T-helper 1 cell treated with Interleukin-12 subunit alpha and Interleukin-12 subunit beta and Interleukin-4 antibody, amounts not matched to agents 30 ng/mL and 1 ng/mL, for 36 hours (primary cell): Measurements from ENCODE around the gene MISP. TPM values are rescaled to one million over a fixed set of nuclear protein-coding genes. Genes with fewer than 3 reads are reported as not detected.

Experiments used
- intact Hi-C: fragments of 100-400 bp; cut with micrococcal nuclease; formaldehyde crosslinking; loops from one replicate; pipeline ENCODE4 v1.15.1; 2024
- total RNA-seq: library from RNA; stranded (reverse); gene quantifications from 2 replicates; pipeline ENCODE4 v1.2.3, GENCODE V29; 2022

Gene MISP
- total RNA-seq, 1 donor from 2014 or later = not detected

- intact Hi-C loops = no loop called here
Observed at GRCh38 chr19:807627-808422, 56.9 kb downstream of the MISP start.

GRCh38 chr19:808423-808775 lies 57.5 kb downstream of the MISP start:
- intact Hi-C loops = no loop called here

DNA sequence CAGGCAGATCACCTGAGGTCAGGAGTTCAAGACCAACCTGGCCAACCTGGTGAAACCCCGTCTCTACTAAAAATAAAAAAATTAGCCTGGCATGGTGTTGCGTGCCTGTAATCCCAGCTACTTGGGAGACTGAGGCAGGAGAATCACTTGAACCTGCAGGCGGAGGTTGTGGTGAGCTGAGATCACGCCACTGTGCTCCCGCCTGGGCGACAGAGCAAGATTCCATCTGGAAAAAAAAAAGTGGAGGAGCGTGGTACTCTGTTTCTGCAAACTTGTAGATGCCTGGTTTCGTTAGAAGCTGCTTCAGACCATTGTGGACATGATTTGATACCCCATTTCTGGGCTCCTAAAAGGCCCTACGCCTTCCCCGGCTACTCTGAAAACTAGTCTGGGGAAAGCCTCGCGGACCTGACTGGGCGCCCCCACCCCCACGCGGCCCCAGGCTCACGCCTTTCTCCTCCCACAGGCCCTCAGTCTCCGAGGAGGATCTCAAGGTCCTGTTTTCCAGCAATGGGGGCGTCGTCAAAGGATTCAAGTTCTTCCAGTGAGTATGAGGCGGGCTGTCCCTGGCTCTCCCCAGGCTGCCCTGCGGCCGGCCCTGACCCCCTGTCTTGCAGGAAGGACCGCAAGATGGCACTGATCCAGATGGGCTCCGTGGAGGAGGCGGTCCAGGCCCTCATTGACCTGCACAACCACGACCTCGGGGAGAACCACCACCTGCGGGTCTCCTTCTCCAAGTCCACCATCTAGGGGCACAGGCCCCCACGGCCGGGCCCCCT lies 59.4 kb downstream of the MISP start:
- intact Hi-C loops = no loop called here

- intact Hi-C loops = no loop called here
Observed at GRCh38 chr19:810883-811489, 60.1 kb downstream of the MISP start.

- intact Hi-C loops = no loop called here
Observed at GRCh38 chr19:811506-812048, 60.7 kb downstream of the MISP start.

- intact Hi-C loops = no loop called here
Observed at GRCh38 chr19:812049-812746, 61.3 kb downstream of the MISP start.

- intact Hi-C loops = no loop called here
Observed at GRCh38 chr19:812747-813218, 61.9 kb downstream of the MISP start.

DNA sequence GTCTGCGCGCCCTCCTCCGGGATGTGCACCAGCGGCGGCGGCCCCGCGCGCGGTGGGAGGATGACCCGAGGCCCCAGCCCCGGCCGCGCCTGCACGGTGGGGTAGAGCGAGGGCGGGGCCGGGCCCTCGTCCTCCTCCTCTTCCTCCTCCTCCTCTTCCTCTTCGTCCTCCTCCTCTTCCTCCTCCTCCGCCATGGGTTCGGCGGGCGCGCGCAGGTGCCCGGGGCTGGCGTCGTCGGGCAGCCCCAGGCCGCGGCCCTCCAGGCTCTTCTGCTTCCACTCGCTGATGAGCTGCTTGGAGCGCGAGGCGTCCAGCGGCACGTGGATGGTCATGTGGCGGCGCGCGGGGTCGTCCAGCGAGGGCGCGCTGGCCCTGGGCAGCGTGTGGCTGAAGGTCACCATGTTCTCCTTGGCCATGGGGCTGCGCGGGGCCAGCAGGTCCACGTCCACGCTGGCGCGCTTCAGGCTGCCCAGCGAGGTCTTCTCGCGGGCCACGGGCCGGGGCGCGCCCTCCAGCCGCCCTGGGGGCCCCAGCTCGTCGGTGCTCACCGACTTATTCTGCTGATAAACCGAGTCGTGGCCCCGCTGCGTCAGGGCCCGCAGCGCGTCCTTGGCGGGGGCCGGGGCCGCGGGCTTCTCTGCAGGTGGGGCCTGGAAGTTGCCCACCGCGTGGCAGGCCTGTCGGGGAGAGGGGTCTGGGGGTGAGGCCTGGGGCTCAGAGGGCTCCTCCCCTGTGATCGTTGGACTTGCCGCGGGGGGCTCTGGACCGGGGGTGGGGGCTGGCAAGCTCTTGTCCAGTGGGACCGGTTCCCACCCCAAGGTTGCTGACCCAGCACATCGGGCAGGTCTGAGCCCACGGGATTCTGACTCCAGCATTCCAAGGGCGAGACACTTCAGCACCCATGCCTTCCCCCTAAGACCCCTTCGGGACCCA lies 62.6 kb downstream of the MISP start:
- intact Hi-C loops = no loop called here

Other genes starting within 250 kb of the MISP start
- gene TPGS1, start 243.6 kb upstream of the MISP start, total RNA-seq = 22.0 and 23.6 TPM in 2 replicates
- 47.9 and 49.5 TPM in 2 replicates for gene CDC34, start 219.4 kb upstream of the MISP start, total RNA-seq
- 84.1 and 86.2 TPM in 2 replicates for gene GZMM, start 207.1 kb upstream of the MISP start, total RNA-seq
- gene BSG, start 178.5 kb upstream of the MISP start, total RNA-seq = 257 and 261 TPM in 2 replicates
- gene HCN2, start 161.2 kb upstream of the MISP start, total RNA-seq = 2.3 and 2.5 TPM in 2 replicates
- gene POLRMT, start 117.6 kb upstream of the MISP start, total RNA-seq = 62.7 and 63.4 TPM in 2 replicates
- 0.15 TPM in 1 of 2 replicates, not detected in the other for gene FGF22, start 111.2 kb upstream of the MISP start, total RNA-seq
- 80.2 and 85.2 TPM in 2 replicates for gene RNF126, start 87.9 kb upstream of the MISP start, total RNA-seq
- gene FSTL3, start 74.7 kb upstream of the MISP start, total RNA-seq = 1.6 TPM in 2 replicates
- gene PRSS57, start 55.7 kb upstream of the MISP start, total RNA-seq = not detected in 2 replicates
- not detected in 2 replicates for gene PALM, start 42.2 kb upstream of the MISP start, total RNA-seq
- 550 and 562 TPM in 2 replicates for gene PTBP1, start 46.3 kb downstream of the MISP start, total RNA-seq
- gene PLPPR3, start 70.8 kb downstream of the MISP start, total RNA-seq = not detected in 2 replicates
- gene AZU1, start 76.7 kb downstream of the MISP start, total RNA-seq = not detected in 2 replicates
- gene PRTN3, start 89.9 kb downstream of the MISP start, total RNA-seq = not detected in 2 replicates
- gene ELANE, start 101.2 kb downstream of the MISP start, total RNA-seq = not detected in 2 replicates
- 1.0 and 1.2 TPM in 2 replicates for gene CFD, start 108.6 kb downstream of the MISP start, total RNA-seq
- 64.3 and 74.3 TPM in 2 replicates for gene MED16, start 142.1 kb downstream of the MISP start, total RNA-seq
- gene RNU6-9, start 142.4 kb downstream of the MISP start, total RNA-seq = not detected in 2 replicates
- 122 and 138 TPM in 2 replicates for gene R3HDM4, start 162.1 kb downstream of the MISP start, total RNA-seq
- 1.1 and 2.2 TPM in 2 replicates for gene KISS1R, start 166.2 kb downstream of the MISP start, total RNA-seq
- 27.3 and 28.9 TPM in 2 replicates for gene ARID3A, start 174.9 kb downstream of the MISP start, total RNA-seq
- gene WDR18, start 233.2 kb downstream of the MISP start, total RNA-seq = 54.8 and 57.5 TPM in 2 replicates
- not detected in 2 replicates for gene GRIN3B, start 249.3 kb downstream of the MISP start, total RNA-seq